Activated CD4-positive, CD25-positive, alpha-beta regulatory T cell (primary cell): Measurements from ENCODE around the gene DLG2.

Experiments
- DNase-seq, 4 experiments: peaks; one replicate each; lab custom pipeline; 2025; lab: John Stamatoyannopoulos, UW

The DLG2 gene

DNA sequence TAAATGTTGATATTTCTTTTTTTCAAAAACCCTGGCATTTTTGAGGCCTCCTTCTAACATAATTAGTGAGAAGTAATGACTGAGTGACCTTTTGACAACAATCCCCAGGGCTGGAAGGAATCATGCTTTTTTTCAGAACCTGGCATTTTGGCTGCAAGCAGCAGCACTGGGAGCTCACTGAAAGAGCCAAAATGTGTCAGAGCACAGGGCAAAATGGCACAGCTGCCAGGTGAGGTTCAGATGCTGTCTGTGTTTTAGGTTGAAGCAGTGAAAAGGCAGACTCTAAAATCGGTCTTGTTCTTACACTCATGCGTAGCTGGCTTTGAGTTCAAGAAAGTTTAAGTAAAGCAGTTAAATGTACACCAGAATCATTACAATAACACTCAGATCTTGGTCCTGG is 1063.8 kb downstream of the DLG2 start:
- no peak for DNase-seq

DNA sequence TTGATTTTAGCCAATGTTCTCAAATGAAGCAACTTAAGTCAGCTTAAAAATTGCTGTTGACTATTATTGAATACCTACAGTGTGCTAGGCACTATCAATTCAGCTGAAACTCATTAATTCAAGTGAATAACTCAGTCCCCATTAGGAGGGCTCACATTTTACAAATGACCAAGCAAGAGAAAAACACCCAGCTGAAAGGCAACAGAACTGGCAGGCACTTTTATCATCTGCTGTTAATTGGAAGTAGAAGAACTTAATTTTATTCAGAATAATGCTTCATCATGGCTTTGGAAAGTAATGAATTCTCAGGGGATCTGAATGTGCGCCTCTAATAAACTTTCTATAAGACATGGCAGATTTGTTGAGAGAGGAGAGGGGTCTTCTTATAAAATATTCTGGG is 1066.9 kb downstream of the DLG2 start:
- no peak for DNase-seq

DNA sequence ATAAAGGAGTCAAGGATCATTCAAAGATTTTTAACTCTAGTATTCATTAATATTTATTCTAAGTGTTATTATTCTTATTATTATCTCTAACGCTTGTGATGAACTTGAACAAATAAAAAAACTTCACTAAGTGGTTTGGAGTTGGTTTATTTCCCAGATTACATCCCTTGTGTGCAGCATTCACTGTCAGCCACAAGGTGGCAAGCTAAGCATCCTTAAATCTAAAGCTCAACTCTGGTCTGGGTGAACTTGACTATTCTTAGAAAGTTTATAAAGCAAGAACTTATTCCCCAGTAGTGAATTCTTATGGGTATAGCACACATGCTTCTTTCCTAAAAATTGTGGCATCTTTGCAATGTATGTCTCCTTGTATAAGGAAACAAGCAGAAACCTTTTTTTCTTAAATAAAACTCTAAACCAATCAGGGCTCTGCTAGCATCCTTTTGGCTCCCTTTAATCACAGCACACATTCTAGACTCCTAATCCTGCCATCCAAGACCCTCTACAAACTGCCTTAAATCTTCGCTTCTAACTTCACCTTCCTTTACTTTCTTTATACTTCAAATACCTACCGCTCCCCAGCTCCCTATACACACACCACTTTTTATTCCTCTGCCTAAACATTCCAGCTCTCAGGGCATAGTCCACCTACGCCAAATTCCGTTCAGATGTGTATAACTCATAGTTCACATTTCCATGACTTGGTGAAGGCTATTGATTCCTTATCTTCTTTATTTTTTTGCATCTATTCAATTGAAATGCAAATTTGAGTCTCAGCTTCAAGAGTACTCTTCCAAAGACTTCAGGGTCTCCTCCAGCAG is 1068.8 kb downstream of the DLG2 start:
- no peak for DNase-seq

DNA sequence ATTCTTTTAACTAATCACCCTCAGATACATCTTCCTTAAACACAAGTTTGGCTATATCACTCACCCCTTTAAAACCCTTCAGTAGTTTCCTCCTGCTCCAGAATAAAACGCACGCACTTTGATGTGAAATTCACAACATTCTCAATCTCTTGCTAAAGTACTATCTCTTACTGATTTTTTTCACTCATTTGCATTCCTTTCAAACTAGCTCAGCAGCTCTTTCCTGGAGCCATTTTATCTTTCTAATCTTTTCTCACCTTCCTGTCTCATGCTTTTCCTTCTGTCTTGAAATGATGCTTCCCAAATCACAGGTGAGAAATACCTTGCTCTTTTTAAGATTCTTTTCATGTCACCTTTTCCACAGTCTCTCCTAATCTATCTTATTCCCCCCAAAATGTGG is 1074.4 kb downstream of the DLG2 start:
- DNase-seq = no peak

DNA sequence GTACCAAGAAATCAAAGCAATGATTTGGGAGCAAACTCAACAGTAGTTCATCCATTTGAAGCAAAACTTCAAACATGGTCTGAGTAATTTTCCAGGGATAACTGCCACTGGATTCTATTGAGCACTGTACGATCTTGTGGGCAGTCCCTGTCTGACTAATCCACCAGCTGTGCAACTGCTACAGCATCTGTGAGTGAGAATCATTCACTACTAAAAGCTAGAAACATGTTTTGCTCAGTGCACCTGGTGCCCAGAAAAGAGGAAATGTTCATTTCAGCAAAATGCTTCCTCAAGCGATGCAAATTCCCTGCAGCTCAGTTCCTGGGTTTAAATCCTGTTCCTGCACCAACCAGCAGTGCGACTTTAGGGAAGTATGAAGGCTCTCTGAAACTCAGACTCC is 1077.9 kb downstream of the DLG2 start:
- DNase-seq = no peak

DNA sequence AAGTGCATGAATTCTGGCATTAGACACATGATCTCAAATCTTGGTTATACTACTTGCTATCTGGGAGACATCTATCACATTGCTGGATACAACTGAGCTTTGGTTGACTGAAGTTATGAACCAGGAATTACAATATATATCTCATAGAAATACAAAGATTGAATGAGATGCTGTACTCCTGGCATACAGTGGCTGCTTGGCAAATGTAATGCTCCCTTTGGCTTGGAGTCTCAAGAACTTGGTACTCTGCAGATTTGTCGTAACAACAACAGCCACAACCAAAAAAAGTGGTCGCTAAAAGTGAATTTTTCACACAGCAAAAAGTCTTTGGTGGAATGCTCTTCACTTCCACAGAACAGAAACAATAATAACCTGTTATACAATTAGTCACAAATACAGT is 1082.6 kb downstream of the DLG2 start:
- DNase-seq = no peak

DNA sequence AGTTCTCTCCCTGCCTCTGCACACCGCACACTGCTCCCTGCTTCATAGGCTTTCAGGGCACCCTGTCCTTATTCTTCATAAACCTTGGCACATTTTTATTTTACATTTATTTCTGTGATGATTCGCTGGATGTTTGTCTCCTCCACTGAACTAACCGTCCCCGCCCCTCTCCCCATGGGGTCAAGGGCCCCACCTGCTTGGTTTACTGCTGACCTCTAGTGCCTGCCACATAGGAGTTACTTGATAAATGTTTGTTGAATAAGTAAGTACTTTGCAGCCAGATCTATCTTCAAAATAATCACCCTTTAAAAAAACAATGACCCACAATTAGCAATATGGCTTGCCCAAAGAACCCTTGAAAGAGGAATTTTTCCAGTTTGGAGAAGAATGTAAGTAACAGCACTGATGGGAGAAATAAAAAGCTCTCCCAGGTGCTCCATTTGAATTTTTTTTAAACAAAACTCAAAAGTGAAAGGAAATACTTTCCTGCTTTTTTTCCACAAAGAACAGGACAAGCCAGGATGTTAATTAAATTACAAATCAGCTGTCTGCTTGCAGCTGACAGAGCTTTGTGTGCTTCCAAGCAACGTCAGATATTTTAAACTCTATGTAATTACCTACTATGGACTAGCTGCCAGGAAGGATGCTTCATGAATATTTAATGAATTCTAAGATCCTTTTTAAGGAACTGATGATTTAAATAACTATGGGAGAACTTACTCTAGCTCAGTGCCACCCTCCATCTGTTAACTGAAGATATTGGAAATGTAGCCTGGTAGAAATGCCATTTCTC is 1083.6 kb downstream of the DLG2 start:
- no peak for DNase-seq

DNA sequence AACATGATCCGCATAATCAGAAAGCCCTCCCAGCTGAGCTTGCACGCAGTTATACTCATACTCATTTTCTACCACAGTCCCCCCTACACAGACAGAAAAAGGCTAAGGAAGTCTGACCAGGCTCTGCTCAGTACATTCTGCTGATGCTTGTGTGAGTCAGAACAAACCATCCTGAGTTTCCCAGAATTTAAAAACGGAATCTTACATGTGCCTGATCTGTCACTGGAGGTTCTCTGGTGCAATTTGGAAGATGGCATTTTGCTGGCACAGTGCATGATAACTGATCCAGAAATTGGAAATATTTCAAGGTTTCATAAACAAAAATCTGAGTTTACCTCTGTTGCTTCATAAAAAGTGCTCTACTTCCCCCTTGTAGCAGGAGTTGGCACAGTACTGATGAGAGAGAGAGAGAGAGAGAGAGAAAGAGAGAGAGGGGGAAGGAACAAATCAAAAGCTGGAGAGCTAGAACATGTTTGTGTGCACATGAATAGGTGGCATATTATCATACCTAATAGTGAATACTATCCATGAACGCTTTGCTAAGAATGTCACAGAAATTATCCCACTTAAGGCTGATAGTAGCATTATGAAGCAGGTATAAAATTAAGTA is 1085.3 kb downstream of the DLG2 start:
- DNase-seq = no peak

DNA sequence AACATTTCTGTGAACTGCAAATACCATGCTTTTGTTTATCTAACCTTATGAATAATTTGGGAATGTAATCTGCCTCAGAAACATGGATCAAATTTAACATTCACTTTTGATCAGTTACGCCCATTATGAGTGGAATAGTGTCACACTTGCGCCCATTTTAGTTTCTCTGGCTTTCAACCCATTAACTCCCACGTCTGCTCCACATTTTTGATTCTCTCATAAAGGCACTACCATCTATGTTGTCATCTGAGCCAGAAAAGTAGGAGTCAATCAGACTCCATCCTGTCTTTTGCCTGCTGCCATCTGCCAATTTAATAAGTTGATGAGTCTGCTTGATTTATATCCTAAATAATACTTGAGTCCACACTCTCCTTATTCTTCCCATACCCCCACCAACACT is 1090.7 kb downstream of the DLG2 start:
- DNase-seq = no peak

DNA sequence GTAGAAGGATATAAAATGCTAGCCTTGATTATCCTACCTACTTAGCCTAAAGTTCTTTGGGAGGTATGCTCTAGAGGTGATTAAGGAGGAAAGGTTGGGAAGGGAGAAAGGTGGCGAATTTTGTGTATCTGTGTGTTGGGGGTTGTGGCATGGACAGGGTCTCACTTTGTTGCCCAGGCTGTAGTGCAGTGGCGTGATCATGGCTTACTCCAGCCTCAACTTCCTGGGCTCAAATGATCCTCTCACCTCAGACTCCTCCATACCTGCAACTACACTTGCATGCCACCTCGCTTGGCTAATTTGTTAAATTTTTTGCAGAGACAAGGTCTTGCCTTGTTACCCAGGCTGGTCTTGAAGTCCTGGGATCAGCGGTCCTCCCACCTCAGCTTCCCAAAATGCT is 1094.8 kb downstream of the DLG2 start:
- DNase-seq = no peak

DNA sequence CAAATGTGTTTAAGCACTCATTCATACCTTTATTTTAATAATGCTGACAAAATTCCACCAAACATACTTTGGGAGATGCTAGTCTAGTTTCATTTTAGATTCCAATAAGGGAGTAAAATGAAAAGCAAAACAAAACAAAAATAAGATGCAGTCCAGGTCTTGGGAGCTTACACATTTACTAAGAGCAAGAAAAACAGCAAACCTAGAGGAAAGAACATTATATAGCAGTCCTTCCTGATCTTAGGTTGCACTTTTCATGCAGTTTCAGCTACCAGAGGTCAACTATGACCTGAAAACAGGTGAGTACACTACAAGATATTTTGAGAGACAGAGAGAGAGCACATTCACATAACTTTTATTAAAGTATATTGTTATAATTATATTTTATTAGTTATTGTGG is 1100.9 kb downstream of the DLG2 start:
- no peak for DNase-seq

DNA sequence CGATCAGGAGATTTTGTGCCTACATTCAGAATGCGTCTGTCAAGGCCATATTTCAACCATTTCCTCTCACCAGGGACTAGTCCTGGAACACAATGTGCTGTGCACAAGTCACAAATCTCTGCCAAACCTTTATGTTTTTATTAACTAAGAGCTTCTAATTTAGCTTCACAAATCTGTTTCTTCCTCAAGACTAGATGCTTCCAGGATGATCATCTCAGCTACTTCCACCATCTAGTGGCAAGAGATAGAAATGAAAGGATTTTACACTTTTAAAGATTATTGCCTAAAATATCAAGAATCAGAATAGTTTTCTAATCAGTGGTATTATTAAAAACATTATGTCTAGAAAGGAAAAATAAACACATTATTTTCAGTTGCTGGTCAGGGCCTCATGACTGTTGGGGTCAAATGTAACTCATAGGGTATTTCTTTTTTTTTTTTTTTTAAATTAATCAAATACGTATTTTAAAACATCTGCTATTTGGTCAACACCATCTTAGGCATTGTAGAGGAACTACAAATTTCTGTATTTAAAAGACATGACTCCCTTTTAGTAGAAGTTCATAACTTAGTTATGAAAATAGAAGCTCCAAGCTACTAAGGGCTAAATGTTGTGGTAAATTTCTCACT is 1102.6 kb downstream of the DLG2 start:
- no peak for DNase-seq

DNA sequence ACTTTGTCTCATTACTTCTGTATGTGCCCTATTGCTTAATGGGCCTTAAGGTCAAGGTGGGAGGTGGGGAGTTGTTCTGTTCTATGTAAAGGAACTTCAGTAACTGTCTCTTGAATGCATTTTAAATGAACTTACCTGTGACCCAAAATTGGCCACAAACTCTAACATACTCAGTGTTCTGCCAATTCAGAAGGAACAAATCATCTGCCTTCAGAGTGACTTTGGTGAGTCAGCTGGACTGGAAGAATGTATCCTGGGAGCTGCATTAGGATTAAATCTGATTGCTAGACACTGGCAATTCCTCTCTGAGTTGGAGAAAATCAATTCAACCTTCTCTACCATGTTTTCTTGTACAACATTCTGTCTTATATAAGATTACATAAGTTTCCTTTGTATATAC is 1104.8 kb downstream of the DLG2 start:
- DNase-seq = no peak

DNA sequence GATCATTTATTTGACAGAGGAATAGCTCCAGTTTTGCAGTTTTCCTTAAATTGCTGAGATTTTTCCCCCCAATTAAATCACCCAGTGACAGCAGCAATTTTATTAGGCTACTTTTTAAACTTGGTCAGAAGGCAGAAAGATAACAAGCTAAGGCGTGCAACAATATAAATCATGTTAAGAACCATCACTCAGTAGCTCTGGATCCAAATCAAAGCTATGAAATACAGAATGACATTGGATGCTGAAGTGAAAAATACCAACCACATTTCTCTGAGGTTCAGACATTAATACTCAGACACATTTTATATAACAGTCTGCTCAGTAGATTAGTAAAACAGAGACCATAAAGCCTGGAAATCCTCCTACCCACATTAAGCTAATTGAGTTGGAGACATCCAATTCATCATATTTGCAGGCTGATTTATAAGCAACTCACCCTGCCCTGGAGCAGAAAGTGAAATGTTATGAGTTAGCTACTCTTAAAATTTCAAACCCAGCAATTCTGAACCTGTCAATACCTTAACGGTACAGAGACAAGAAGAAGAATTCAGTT is 1108.4 kb downstream of the DLG2 start:
- DNase-seq = no peak

DNA sequence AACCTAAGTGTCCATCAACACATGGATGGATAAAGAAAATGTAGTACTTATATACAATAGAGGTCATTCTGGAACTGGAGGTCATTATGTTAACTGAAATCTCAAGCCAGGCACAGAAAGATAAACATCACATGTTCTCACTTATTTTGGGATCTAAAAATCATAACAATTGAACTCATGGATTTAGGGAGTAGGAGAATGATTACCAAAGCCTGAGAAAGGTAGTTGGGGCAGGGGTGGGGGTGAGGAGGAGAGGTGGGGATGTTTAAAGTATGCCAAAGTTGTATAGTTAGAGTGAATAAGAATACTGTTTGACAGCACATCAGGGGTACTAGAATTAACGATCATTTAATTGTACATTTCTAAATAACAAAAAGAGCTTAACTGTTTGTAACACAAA is 1112.7 kb downstream of the DLG2 start:
- no peak for DNase-seq

DNA sequence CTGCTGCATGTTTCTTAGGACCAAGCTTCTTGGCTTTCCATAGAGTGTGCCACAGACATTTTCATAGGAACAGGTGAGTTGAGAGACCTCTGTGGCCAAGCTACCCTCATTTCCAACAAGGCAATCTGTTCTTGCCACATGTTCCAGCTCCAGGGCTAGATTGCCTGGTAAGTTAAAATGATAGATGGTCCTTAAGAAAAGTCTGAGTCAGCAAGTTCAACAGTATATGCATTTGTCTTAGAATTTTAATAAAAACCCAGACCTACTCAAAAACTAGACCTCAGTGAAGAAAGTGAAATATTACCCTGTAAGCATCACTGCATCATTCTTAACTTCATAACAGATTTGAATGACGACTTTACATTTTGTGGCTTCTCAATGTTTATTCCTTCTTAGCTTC is 1123.6 kb downstream of the DLG2 start:
- DNase-seq = no peak

DNA sequence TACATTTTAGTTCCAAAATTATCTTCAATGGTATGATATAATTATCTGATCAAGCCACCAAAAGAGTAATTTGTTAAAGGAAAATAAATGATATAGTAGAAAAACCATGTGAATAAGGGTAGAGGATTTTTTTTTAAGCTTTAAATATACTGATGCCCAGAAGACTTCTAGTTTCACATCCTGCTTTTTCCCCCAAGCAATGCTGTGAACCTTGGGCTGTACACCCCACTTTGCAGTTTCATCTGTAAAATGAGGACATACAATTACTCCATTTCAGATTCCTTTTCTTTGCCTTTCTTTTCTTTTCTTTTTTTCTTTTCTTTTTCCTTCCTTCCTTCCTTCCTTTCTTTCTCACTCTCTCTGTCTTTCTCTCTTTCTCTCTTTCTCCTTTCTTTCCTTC is 1125.4 kb downstream of the DLG2 start:
- DNase-seq = no peak

DNA sequence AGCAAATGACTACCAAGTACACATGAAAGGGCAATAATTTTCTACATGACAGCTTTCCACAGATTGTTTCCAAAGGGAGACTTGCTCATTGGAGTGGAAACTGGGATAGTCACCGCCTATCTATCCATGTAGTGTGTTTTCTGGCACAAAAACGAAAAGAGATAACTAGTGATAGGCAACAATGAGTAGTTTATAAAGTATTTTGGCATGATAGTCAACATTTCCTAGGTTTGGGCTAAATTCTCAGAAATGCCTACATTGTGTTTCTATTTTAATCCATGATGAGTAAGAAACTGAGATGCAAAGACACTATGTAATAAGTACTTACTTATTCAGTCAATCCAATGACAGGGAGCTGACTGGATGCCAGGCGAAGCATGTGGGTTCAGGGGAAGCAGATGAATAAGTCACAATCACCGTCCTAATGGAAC is 1129.1 kb downstream of the DLG2 start:
- DNase-seq = no peak

DNA sequence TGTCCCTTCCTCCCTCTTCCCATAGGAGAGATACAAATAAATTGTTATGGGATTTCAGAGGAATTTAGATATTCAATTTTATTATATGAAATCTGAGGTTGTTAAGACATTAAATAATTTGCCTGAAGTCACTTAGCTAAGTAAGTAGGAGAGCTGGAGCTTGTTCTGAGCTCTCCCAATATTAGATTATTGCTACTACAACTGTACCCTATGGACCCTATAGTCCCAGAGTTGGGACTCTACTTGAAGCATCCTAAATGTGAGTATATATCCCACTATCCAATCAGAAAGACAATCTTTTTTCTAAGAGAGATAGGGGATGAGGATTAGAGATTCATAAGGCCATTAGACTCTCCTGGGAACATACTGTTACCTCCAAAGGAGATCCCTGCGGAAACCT is 1130.0 kb downstream of the DLG2 start:
- DNase-seq = no peak

DNA sequence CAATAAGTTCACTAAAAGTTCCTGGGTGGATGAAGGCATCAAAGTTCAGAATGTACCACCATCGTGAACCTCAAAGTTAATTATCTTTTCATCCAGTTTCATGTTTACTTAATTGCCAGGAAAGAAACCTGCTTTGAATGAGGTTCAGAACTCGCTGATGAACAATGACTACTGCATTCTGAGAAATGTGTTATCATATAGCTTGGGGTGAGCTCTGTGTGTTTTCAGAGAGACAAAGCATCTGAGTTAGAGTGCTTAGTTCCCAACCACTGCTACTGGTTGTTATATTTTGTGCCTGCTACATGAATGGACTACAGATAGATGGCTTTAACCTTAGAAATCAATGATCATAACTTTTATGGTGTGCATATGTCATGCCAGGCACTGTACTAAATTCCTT is 1131.0 kb downstream of the DLG2 start:
- DNase-seq = no peak

DNA sequence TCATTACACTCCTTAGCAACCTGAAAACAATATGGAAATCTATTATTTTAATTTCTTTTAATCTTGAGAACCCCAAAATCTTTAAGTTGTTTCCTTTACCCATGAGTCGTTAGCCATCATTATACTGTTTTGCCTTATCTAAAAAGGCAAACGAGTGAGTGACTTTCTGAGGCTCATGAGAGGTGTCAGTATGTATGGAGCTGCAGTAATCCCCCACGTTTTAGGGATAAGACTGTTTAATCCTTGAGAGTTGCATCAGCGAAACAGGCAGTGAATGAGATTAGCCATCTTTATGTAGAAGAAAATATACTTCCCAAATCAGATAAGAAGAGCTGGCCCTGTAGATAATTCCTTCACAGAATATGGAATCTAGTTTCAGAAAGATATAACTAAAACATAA is 1147.0 kb downstream of the DLG2 start:
- no peak for DNase-seq

DNA sequence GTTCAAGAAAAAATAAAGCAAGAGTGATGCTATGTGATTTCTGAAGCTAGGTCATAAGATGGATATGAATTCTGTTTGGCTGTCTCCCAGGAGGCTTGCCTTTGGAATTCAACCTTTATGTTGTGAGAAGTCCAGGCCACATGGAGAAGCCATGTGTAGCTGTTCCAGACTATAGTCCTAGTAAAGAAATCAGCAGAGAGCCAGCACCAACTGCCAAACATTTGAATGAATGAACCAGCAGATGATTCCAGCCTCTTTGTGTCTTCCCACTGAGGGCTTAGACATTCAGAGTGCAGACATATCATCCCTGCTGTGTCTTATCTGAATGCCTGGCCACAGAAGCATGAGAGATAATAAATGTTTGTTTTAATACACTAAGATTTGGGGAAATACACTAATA is 1150.6 kb downstream of the DLG2 start:
- no peak for DNase-seq
